ENCODE measurements around the gene NMRK1. TPM values are rescaled to one million over a fixed set of nuclear protein-coding genes. Genes with fewer than 3 reads are reported as not detected.

The NMRK1 gene
- total RNA-seq, 3 donors from 2014 or later (not counting 1 experiment from before 2014, with no cell fraction given): 23.7 to 52.0 (median 44.4) TPM

DNA sequence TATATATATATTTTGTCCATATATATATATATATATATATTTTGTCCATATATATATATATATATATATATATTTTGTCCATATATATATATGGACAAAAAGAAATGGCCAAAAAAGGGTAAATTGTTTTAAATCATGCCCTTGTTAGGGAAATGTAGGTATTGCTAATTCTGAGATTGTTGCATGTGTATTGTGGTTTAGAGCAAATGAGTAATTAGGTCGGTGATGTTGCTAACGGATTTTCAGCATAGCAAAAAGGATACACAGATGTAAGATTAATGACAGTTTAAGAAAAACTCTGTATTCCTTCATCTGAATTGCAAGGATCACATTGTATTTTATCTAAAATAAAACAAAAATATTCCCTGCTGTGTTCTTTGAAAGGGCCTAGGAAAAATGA, 40.6 kb upstream of the NMRK1 start:
- no peak for TF ChIP-seq CTCF (IDR thresholded peaks at IDR 0.05)
- no peak overlapping the region for H3K27ac ChIP-seq (ENCODE audit: low read length)
- H3K4me1 ChIP-seq (ENCODE audit: control insufficient read depth, insufficient read depth, low read length): no peaks in the 10 kb centered on the region
- WGBS (ENCODE audit: insufficient coverage): 18% methylated on average over 2 of the region's 2 CpGs
- no peak overlapping the region for H3K4me3 ChIP-seq (ENCODE audit: low read length)
- H3K27ac Mint-ChIP-seq: peak overlapping the region; percentile 76 to 82
- ATAC-seq (peak in 1 of 3 donors; percentile 40), DNase-seq (no peak)
- peaks cover 40% of the 10 kb centered on the region for H3K36me3 Mint-ChIP-seq
- peaks cover 50% of the 10 kb centered on the region for H3K36me3 ChIP-seq (ENCODE audit: control insufficient read depth, insufficient read depth, low read length)
- intact Hi-C loops (cut with micrococcal nuclease): no loop called here
- no peak overlapping the region for H3K4me3 Mint-ChIP-seq
- H3K9me3 ChIP-seq (ENCODE audit: control insufficient read depth, insufficient read depth, low read length): no peaks in the 10 kb centered on the region
- no peaks in the 10 kb centered on the region for H3K27me3 ChIP-seq (ENCODE audit: control insufficient read depth, insufficient read depth, low read length)
- no peaks in the 10 kb centered on the region for H3K27me3 Mint-ChIP-seq (ENCODE audit: low read depth in 2 of 2)
- peaks cover 61 to 62% of the 10 kb centered on the region in 2 donors for H3K4me1 Mint-ChIP-seq
- no peaks in the 10 kb centered on the region for H3K9me3 Mint-ChIP-seq

GRCh38 chr9:75123696-75124095, 35.7 kb upstream of the NMRK1 start:
- peak overlapping the region; percentile 81 to 83 for H3K27ac Mint-ChIP-seq

GRCh38 chr9:75121914-75122558, 34.1 kb upstream of the NMRK1 start:
- peak overlapping the region; percentile 76 to 83 for H3K27ac Mint-ChIP-seq
- DNase-seq (peak in 1 of 2 donors; percentile 18), ATAC-seq (peak; percentile 77 to 78 (median 78))
- H3K36me3 Mint-ChIP-seq: peaks cover 10% of the 10 kb centered on the region
- H3K9me3 ChIP-seq (ENCODE audit: control insufficient read depth, insufficient read depth, low read length): no peaks in the 10 kb centered on the region
- H3K27ac ChIP-seq (ENCODE audit: low read length): peak overlapping the region; percentile 32
- H3K4me1 Mint-ChIP-seq: peaks cover 65 to 70% of the 10 kb centered on the region in 2 donors
- intact Hi-C loops (cut with micrococcal nuclease): loop anchor here (2.0 kb wide), 3 partner anchors 13 to 33 kb away; partner anchors contain the start of genes NMRK1 and OSTF1
- no peaks in the 10 kb centered on the region for H3K27me3 Mint-ChIP-seq (ENCODE audit: low read depth in 2 of 2)
- H3K36me3 ChIP-seq (ENCODE audit: control insufficient read depth, insufficient read depth, low read length): peaks cover 37% of the 10 kb centered on the region
- no peaks in the 10 kb centered on the region for H3K27me3 ChIP-seq (ENCODE audit: control insufficient read depth, insufficient read depth, low read length)
- no peak overlapping the region for H3K4me3 ChIP-seq (ENCODE audit: low read length)
- no peak for TF ChIP-seq CTCF (IDR thresholded peaks at IDR 0.05)
- peaks cover 21% of the 10 kb centered on the region for H3K4me1 ChIP-seq (ENCODE audit: control insufficient read depth, insufficient read depth, low read length)
- H3K9me3 Mint-ChIP-seq: no peaks in the 10 kb centered on the region
- H3K4me3 Mint-ChIP-seq: peak overlapping the region; percentile 77
- WGBS (ENCODE audit: insufficient coverage): 39% methylated on average over 5 of the region's 5 CpGs

More at GRCh38 chr9:75123696-75124095, 35.7 kb upstream of the NMRK1 start:
- Histone ChIP-seq H3K4me3 (ENCODE audit: low read length) (no peak overlapping the region), H3K9me3 (ENCODE audit: control insufficient read depth, insufficient read depth, low read length) (no peaks in the 10 kb centered on the region), H3K36me3 (ENCODE audit: control insufficient read depth, insufficient read depth, low read length) (peaks cover 26% of the 10 kb centered on the region), H3K4me1 (ENCODE audit: control insufficient read depth, insufficient read depth, low read length) (peaks cover 21% of the 10 kb centered on the region), H3K27ac (ENCODE audit: low read length) (no peak overlapping the region), H3K27me3 (ENCODE audit: control insufficient read depth, insufficient read depth, low read length) (no peaks in the 10 kb centered on the region)
- Mint-ChIP-seq H3K27me3 (ENCODE audit: low read depth in 2 of 2) (no peaks in the 10 kb centered on the region), H3K4me3 (peak overlapping the region; percentile 51), H3K36me3 (peaks cover 7% of the 10 kb centered on the region), H3K9me3 (no peaks in the 10 kb centered on the region), H3K4me1 (peaks cover 58 to 65% of the 10 kb centered on the region in 2 donors)
- intact Hi-C loops (cut with micrococcal nuclease): loop anchor here (2.0 kb wide), 3 partner anchors 15 to 35 kb away; partner anchors contain the start of genes NMRK1 and OSTF1
- DNase-seq (no peak), ATAC-seq (peak; percentile 38 to 76 (median 66))
- WGBS (ENCODE audit: insufficient coverage): 70% methylated on average over 9 of the region's 10 CpGs
- TF ChIP-seq CTCF (IDR thresholded peaks at IDR 0.05): no peak
